ENCODE measurements around the gene MPHOSPH8. TPM values are rescaled to one million over a fixed set of nuclear protein-coding genes. Genes with fewer than 3 reads are reported as not detected.
A peak's percentile ranks its signal among the peaks of the same experiment; 100 is the strongest.

The MPHOSPH8 gene
- polyA plus RNA-seq, 1 donor (not counting 4 experiments of a cell fraction or from before 2014, with no cell fraction given), result 24.7 TPM

- no peak overlapping the region for H3K4me2 ChIP-seq (ENCODE audit: control insufficient read depth, extremely low read depth, insufficient read depth, low read depth, low read length)
- no peaks in the 10 kb centered on the region for H4K20me1 ChIP-seq (ENCODE audit: control insufficient read depth, extremely low read depth, insufficient read depth, low read length)
- H3K27me3 ChIP-seq (ENCODE audit: control insufficient read depth, extremely low read depth, insufficient read depth, low read length), result no peaks in the 10 kb centered on the region
- H3K36me3 ChIP-seq (ENCODE audit: control insufficient read depth in 2 of 2, extremely low read depth in 1 of 2, insufficient read depth in 2 of 2, low read length in 2 of 2), result peaks cover 0 to 5% of the 10 kb centered on the region in 2 experiments
- DNase-seq (ENCODE audit: low read depth, low spot score), result no peak
- H3K4me1 ChIP-seq (ENCODE audit: control insufficient read depth, extremely low read depth, insufficient read depth, low read length), result peaks cover 18% of the 10 kb centered on the region
- no peak for TF ChIP-seq CTCF (optimal IDR thresholded peaks at IDR 0.05 in 1 of 3, IDR thresholded peaks at IDR 0.05 in 1 of 3, conservative IDR thresholded peaks at IDR 0.05 in 1 of 3; ENCODE audit: extremely low read depth in 1 of 3, insufficient read depth in 2 of 3, low read length in 3 of 3)
- TF ChIP-seq EZH2 (IDR thresholded peaks at IDR 0.05; ENCODE audit: low read length), result no peak
- dilution Hi-C loops (cut with MboI; ENCODE audit: extremely low pct_ligation_motif_present, low sequenced_read_pairs), result no loop called here
- peaks cover 56% of the 10 kb centered on the region for H3K79me2 ChIP-seq (ENCODE audit: control insufficient read depth, insufficient read depth, low read length)
- no peak overlapping the region for H3K9ac ChIP-seq (ENCODE audit: control insufficient read depth, extremely low read depth, insufficient read depth, low read length)
- H3K4me3 ChIP-seq (ENCODE audit: control insufficient read depth in 2 of 3, extremely low read depth in 1 of 3, insufficient read depth in 2 of 3, low read depth in 1 of 3, low read length in 3 of 3), result no peak overlapping the region
- H3K9me3 ChIP-seq (ENCODE audit: control insufficient read depth, low read depth, low read length), result no peaks in the 10 kb centered on the region
- no peak overlapping the region for H3K27ac ChIP-seq (ENCODE audit: control insufficient read depth, insufficient read depth, low read length)
- H2AFZ ChIP-seq (ENCODE audit: control insufficient read depth, low read length), result no peak overlapping the region
- H3K9me1 ChIP-seq (ENCODE audit: control insufficient read depth, extremely low read depth, insufficient read depth, low read length), result no peaks in the 10 kb centered on the region
- no peak for FAIRE-seq
Measured at GRCh38 chr13:19607523-19608078, 25.9 kb upstream of the MPHOSPH8 start.

GRCh38 chr13:19618977-19619376, 14.5 kb upstream of the MPHOSPH8 start:
- FAIRE-seq, result peak; percentile 29
- peaks cover 48% of the 10 kb centered on the region for H3K79me2 ChIP-seq (ENCODE audit: control insufficient read depth, insufficient read depth, low read length)
- DNase-seq (ENCODE audit: low read depth, low spot score), result no peak
- H4K20me1 ChIP-seq (ENCODE audit: control insufficient read depth, extremely low read depth, insufficient read depth, low read length), result peaks cover 4% of the 10 kb centered on the region
- no peaks in the 10 kb centered on the region for H3K9me3 ChIP-seq (ENCODE audit: control insufficient read depth, low read depth, low read length)
- no peak overlapping the region for H3K4me2 ChIP-seq (ENCODE audit: control insufficient read depth, extremely low read depth, insufficient read depth, low read depth, low read length)
- H3K4me1 ChIP-seq (ENCODE audit: control insufficient read depth, extremely low read depth, insufficient read depth, low read length), result no peaks in the 10 kb centered on the region
- TF ChIP-seq CTCF (optimal IDR thresholded peaks at IDR 0.05 in 1 of 3, IDR thresholded peaks at IDR 0.05 in 1 of 3, conservative IDR thresholded peaks at IDR 0.05 in 1 of 3; ENCODE audit: extremely low read depth in 1 of 3, insufficient read depth in 2 of 3, low read length in 3 of 3) (peak; percentile 63 to 74 (median 64)), EZH2 (IDR thresholded peaks at IDR 0.05; ENCODE audit: low read length) (no peak)
- H3K27ac ChIP-seq (ENCODE audit: control insufficient read depth, insufficient read depth, low read length), result no peak overlapping the region
- H3K9me1 ChIP-seq (ENCODE audit: control insufficient read depth, extremely low read depth, insufficient read depth, low read length), result no peaks in the 10 kb centered on the region
- H2AFZ ChIP-seq (ENCODE audit: control insufficient read depth, low read length), result no peak overlapping the region
- no peak overlapping the region for H3K9ac ChIP-seq (ENCODE audit: control insufficient read depth, extremely low read depth, insufficient read depth, low read length)
- dilution Hi-C loops (cut with MboI; ENCODE audit: extremely low pct_ligation_motif_present, low sequenced_read_pairs), result no loop called here
- no peaks in the 10 kb centered on the region for H3K36me3 ChIP-seq (ENCODE audit: control insufficient read depth in 2 of 2, extremely low read depth in 1 of 2, insufficient read depth in 2 of 2, low read length in 2 of 2)
- no peaks in the 10 kb centered on the region for H3K27me3 ChIP-seq (ENCODE audit: control insufficient read depth, extremely low read depth, insufficient read depth, low read length)
- H3K4me3 ChIP-seq (ENCODE audit: control insufficient read depth in 2 of 3, extremely low read depth in 1 of 3, insufficient read depth in 2 of 3, low read depth in 1 of 3, low read length in 3 of 3), result no peak overlapping the region

Measured in keratinocyte (primary cell).